Measurements from ENCODE around the gene OOSP2.

DNA sequence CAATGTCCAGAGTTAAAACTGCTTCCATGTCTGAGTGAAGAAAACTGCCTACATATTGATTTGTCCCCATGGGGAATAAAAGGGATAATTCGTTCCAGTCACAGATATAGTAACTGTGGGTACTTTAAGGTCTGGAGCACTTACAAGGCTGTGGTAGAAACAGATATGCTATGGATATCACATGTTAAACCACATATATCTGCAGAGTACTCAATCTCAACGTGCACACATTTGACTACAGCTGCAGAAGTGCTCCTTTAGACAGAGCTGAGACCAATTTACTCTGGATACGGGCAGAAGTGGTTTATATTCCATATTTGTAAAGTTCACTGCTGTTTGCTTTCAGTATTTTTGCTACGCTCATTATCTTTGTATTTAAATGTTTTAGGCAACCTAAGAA, 38.5 kb downstream of the OOSP2 start:
- TF ChIP-seq POLR2A (IDR thresholded peaks at IDR 0.05; ENCODE audit: low read length) (no peak), GATA1 (IDR thresholded peaks at IDR 0.05; ENCODE audit: low read depth, low read length) (no peak)

Measured in erythroblast (primary cell).